IPS-18c (cell line): Measurements from ENCODE around the gene NNAT.
"Not testable (repeated sequence)": the region's sequence is repeated elsewhere in the genome, so short reads cannot be mapped to it uniquely, and the experiment has no call there.

ENCODE experiments used
- H3K4me3 ChIP-seq: 2 replicates; pipeline ENCODE4 v1.7.0; 2013; ENCODE audit warnings: low read depth, mild to moderate bottlenecking, low read length, moderate library complexity; ENCODE audit not compliant: insufficient read depth
- H3K9me3 ChIP-seq: one replicate; pipeline ENCODE4 v1.6.1; 2013; ENCODE audit warnings: mild to moderate bottlenecking, low read length, moderate library complexity; ENCODE audit not compliant: control insufficient read depth, insufficient read depth

NNAT gene

GRCh38 chr20:37529214-37529967, 8.3 kb downstream of the NNAT start:
- H3K9me3 ChIP-seq: no peaks in the 10 kb centered on the region
- H3K4me3 ChIP-seq: no peak overlapping the region

GRCh38 chr20:37529968-37530600, 9.0 kb downstream of the NNAT start:
- no peaks in the 10 kb centered on the region for H3K9me3 ChIP-seq
- H3K4me3 ChIP-seq: no peak overlapping the region

DNA sequence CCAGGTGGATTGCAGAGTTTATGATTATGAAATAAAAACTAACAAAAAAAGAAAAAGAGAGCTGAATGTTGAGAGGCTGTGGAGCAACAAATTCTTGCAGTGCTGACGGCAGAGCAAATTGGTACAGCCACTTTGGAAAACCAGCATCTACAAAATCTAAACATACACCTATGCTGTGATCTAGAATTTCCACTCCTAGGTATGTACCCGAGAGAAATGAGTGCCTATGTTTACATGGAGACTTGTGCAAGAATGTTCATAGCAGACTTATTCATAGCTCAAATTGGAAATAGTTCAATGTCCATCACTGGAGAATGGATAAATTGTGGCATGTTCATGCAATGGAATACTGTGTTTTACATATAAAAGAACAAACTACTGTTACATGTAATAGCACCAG, 9.6 kb downstream of the NNAT start:
- no peak overlapping the region for H3K4me3 ChIP-seq
- H3K9me3 ChIP-seq: no peaks in the 10 kb centered on the region

- no peaks in the 10 kb centered on the region for H3K9me3 ChIP-seq
- H3K4me3 ChIP-seq: no peak overlapping the region
These were observed 10.8 kb downstream of the NNAT start for GRCh38 chr20:37531856-37532255.

- Histone ChIP-seq H3K4me3 (no peak overlapping the region), H3K9me3 (no peaks in the 10 kb centered on the region)
These were observed 12.2 kb downstream of the NNAT start for GRCh38 chr20:37533154-37533715.

DNA sequence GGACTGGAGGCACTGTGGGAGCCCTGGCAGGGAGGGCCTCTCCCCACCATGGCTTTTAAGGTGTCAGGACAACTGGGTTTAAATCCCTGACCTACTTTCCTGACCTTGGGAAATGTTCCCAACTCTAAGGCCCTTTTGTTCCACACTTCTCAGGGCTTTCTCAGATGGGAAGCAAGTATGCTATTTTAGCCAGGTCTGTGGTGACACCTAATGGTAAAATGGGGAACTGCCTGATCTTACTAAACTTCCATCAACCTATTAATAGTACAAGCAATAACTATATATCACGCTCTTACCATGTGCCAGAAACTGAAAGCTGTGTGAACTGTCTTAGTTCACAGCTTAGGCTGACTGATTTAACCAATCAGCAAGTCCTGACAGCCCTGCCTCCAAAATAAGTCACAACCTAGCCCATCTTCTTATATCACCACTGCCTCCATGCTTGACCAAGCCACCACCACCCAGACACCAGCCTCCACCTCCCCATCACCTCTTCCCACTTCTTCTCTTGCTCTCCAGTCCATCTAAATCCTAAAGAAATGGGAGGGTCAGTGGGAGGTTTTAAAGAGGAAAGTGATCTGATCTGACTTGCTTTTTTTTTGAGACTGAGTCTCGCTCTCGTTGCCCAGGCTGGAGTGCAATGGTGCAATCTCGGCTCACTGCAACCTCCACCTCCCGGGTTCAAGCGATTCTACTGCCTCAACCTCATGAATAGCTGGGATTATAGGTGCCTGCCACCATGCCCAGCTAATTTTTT, 13.5 kb downstream of the NNAT start:
- no peak overlapping the region for H3K4me3 ChIP-seq
- no peaks in the 10 kb centered on the region for H3K9me3 ChIP-seq

GRCh38 chr20:37535443-37536132, 14.5 kb downstream of the NNAT start:
- Histone ChIP-seq H3K4me3 (no peak overlapping the region), H3K9me3 (no peaks in the 10 kb centered on the region)

GRCh38 chr20:37537505-37537904, 16.5 kb downstream of the NNAT start:
- Histone ChIP-seq H3K4me3 (no peak overlapping the region), H3K9me3 (no peaks in the 10 kb centered on the region)

- H3K9me3 ChIP-seq: no peaks in the 10 kb centered on the region
- no peak overlapping the region for H3K4me3 ChIP-seq
These were observed 17.0 kb downstream of the NNAT start for GRCh38 chr20:37538003-37538402.

- Histone ChIP-seq H3K4me3 (no peak overlapping the region), H3K9me3 (no peaks in the 10 kb centered on the region)
These were observed 18.4 kb downstream of the NNAT start for GRCh38 chr20:37539424-37539823.

- Histone ChIP-seq H3K4me3 (no peak overlapping the region), H3K9me3 (no peaks in the 10 kb centered on the region)
These were observed 19.0 kb downstream of the NNAT start for GRCh38 chr20:37540001-37540400.

GRCh38 chr20:37540838-37541237, 19.8 kb downstream of the NNAT start:
- H3K9me3 ChIP-seq, H3K4me3 ChIP-seq: not testable (repeated sequence)

- no peaks in the 10 kb centered on the region for H3K9me3 ChIP-seq
- no peak overlapping the region for H3K4me3 ChIP-seq
These were observed 20.3 kb downstream of the NNAT start for GRCh38 chr20:37541326-37541725.

- no peak overlapping the region for H3K4me3 ChIP-seq
These were observed 21.2 kb downstream of the NNAT start for GRCh38 chr20:37542281-37542680.

GRCh38 chr20:37543828-37544227, 22.8 kb downstream of the NNAT start:
- no peaks in the 10 kb centered on the region for H3K9me3 ChIP-seq
- no peak overlapping the region for H3K4me3 ChIP-seq

More at GRCh38 chr20:37542281-37542680, 21.2 kb downstream of the NNAT start:
- no peaks in the 10 kb centered on the region for H3K9me3 ChIP-seq

GRCh38 chr20:37544386-37544785, 23.3 kb downstream of the NNAT start:
- Histone ChIP-seq H3K4me3 (no peak overlapping the region), H3K9me3 (no peaks in the 10 kb centered on the region)

- Histone ChIP-seq H3K4me3 (no peak overlapping the region), H3K9me3 (no peaks in the 10 kb centered on the region)
These were observed 24.5 kb downstream of the NNAT start for GRCh38 chr20:37545516-37545915.
